HG03571 (cell line): ENCODE data around the gene RAB19.
A peak's percentile ranks its signal among the peaks of the same experiment; 100 is the strongest.

Experiments
- ATAC-seq: cut with Tn5 transposase; IDR thresholded peaks from one replicate; pipeline ENCODE4 v1.9.1; 2021; ENCODE audit not compliant: unreplicated experiment

Gene RAB19

DNA sequence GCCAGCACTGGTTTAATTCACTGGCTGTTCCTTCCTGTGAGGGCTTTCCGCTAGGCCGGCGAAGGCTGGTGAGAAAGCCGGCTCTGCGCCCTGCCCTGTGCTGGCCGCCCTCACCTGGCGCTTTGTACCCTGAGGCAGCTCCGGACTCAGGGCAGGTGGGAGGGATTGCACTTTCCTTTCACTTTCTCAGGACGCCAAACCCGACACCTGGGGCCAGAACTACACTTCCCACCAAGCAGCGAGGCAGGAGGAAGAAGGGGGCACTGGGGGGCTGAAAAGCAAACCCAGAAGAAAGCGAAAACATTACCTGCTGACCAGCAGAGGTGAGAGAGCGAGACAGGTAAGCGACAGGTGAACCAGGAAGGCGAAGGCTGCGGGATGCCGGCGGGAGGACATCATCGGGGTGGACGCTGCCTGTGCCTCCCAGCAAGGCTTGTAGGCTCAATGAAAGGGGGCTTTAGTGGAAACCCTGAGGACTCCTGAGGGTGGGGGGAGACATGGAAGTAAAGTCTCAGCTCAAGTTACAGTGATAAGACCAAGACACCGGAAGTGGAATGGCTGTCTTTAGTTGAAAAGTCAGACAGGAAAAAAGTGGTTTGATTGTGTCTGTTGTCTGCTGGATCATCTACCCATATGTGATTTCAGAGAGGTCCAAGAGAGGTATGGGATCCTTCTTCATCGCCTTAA lies at the start of gene RAB19:
Gene RAB19 (plus strand): TSS at position 181 of the 687 bp plus-strand sequence. CDS start 3,589 bp downstream, outside the sequence.
- no peak for ATAC-seq

- ATAC-seq, result no peak
Observed at GRCh38 chr7:140358024-140358411, 45.8 kb upstream of the RAB19 start.

DNA sequence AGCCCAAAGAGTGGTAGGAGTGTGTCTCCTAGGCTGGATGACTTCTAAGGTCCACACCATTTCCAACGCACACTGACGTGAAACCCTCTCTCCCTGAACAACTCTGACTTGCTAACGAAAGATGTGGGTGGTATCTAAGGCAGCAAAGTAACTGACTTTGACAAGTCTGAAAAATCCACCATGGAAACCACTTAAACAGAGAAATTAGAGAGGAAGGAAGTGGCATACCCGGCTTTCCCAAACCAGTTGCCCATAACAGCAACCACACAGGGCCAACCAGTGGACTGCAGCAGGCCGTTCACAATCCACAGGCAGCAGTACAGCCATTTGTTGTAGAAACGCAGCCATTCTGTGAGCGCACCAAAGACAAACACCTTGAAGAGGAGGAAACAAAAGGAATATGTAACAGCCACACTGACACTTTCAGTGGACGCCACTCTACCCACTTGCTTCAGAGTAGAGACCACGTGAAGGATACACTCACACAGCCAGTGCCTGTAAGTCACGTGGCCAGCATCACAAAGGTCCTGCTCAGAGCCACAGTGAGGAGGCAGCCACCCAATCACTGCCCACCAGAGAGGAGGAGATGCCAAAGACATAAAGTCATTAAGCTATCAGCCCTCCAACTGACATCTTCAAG lies 45.3 kb upstream of the RAB19 start:
- ATAC-seq, result no peak

- no peak for ATAC-seq
Observed at GRCh38 chr7:140360697-140361229, 43.1 kb upstream of the RAB19 start.

DNA sequence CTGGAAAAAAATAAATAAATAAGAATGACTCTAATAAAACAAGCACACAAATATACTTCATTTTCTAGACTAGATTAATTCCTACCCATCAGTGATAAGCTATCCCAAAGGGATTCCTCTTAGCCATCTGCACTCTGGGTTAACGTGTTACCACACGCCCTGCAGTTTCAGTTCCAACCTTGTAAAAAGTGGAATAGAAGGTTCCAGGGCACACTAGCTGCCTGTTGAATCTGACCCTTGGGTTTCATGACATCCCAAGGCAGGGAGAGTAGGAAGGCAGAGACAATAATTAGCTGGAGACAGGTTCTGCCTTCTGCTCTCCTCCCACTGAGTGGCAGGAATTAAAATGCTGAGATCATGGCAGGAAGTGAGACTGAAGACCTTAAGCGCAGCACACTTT lies 39.0 kb upstream of the RAB19 start:
- ATAC-seq, result no peak

GRCh38 chr7:140367528-140367927 lies 36.3 kb upstream of the RAB19 start:
- no peak for ATAC-seq

- no peak for ATAC-seq
Observed at GRCh38 chr7:140369294-140369693, 34.6 kb upstream of the RAB19 start.

DNA sequence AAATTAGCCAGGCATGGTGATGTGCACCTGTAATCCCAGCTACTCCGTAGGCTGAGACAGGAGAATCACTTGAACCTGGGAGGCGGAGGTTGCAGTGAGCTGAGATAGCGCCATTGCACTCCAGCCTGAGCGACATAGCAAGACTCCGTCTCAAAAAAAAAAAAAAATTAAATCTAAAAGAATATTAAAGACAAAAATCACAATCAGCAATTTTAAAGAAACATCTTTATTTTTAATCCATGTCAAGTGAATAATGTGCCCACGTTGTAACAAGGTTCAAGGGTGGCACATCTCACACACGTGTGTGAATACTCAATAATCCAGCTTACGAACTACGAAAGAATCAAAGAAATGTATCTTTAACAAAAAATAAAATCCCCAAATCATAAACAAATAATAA lies 28.5 kb upstream of the RAB19 start:
- ATAC-seq, result no peak

GRCh38 chr7:140375892-140376730 lies 27.7 kb upstream of the RAB19 start:
- ATAC-seq, result no peak

DNA sequence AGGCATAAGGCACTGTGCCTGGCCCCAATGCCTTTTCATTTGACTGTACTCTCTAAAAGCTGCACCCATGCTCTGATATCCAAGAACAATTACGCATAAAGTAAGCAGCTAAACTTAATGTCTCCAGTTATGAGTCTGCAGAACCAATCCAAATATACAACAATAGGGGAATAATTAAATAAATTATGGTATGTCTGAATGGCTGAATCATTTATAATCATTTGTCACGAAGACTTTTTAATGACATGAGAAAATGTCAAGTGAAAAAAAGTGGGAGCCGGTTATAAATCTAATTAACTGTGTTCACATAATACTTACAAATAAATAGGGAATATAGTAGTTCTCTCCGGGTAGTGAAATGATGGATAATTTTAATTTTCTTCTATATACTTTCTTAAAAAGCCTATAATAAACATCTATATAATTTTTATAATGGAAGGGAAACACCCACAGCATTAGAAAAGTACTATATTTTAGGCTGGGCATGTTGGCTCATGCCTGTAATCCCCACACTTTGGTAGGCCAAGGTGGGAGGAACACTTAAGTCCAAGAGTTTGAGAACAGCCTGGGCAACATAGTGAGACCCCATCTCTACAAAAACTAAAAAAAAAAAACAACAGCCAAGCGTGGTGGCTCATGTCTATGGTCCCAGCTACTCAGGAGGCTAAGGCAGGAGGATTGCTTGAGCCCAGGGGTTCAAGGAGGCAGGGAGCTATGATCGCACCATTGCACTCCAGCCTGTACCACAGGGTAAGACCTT lies 19.7 kb upstream of the RAB19 start:
- ATAC-seq, result no peak

GRCh38 chr7:140384894-140385545 lies 18.8 kb upstream of the RAB19 start:
- no peak for ATAC-seq

- ATAC-seq, result no peak
Observed at GRCh38 chr7:140389445-140389844, 14.4 kb upstream of the RAB19 start.

DNA sequence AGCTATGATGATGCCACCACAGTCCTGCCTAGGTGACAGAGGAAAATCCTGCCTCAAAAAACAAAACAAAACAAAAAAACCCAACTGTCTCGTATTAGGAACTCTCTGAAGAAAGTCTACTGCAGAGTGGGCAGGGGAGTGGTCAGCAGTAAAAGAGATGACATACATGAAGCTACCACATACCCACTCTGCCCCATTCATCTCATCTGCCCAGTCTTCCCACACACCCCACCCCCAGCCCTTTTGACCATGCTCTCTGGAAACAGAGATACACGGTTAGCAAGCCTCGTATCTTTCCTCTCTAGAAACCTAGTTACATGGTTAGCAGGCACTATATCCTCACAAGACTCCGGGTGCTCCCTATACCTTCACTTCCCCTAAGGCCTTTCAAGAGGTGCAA lies 13.8 kb upstream of the RAB19 start:
- no peak for ATAC-seq

DNA sequence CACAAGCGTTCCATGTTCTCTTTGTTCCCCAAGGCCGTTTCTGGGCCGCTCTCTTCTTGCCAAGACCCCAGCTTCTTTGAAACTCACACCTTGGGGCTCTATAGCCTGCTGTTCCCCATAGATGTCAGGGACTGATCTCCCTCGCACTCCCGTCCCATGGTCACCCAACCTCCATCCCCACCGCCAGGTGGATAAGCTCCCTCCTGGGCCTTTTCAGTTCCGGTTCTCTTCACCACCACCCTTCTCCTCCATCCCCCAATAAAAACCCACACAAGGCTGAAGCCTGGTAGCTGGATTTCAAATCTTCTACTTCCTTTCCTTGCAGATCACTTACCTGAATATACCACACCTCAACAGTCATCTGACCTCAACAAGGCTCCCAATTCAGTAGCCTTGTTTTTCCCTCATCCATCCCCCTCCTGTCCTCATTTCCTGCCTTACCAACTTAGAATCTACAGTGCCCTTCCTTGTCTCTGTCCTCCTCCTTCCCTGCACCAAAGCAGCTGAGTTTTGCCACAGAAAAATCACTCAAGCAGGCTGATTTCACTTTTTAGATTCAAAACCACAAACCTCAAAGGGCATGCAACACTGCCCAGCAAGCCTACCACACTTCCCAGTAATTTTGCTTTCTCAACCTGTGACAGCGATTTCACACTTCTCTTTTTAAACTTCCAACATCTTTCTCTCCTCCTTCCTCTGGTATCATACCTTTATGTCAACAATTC lies 13.2 kb upstream of the RAB19 start:
- ATAC-seq, result peak; percentile 61

DNA sequence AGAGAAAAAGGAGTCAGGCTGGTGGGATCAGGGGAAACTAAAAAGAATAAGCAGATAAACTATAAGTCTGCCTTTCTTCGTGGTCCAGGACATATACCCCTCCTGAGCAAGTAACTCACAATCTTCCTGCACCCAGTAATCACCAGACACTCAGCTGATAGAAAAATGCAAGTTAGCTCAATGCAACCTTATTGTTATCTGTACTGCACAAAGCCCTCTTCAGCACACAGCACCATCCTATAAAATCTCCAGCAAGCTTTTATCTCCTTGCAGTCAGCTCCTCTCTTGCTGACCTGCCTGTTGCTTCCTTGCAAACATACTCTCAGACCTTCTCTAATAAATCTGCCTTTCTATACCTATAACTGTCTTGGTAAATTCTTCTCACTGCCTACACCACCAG lies 12.2 kb upstream of the RAB19 start:
- no peak for ATAC-seq

DNA sequence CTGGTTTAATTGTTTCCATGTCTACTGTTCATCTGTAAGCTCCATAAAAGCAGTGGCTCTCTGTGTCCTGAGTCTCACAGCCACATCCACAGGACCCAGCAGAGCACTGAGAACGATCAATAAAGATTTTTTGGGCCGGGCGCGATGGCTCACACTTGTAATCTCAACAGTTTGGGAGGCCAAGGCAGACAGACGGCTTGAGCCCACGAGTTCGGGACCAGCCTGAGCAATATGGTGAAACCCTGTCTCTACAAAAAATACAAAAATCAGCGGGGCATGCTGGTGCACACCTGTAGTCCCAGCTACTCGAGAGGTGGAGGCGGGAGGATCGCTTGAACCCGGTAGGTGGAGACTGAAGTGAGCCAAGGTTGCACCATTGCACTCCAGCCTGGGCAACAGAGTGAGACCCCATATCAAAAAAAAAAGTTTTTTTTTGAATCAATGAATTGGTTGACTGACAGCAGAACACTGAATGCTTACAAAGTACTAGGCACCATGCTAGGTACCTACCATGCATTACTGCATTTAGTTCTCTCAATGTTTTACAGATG lies 10.0 kb upstream of the RAB19 start:
- no peak for ATAC-seq

DNA sequence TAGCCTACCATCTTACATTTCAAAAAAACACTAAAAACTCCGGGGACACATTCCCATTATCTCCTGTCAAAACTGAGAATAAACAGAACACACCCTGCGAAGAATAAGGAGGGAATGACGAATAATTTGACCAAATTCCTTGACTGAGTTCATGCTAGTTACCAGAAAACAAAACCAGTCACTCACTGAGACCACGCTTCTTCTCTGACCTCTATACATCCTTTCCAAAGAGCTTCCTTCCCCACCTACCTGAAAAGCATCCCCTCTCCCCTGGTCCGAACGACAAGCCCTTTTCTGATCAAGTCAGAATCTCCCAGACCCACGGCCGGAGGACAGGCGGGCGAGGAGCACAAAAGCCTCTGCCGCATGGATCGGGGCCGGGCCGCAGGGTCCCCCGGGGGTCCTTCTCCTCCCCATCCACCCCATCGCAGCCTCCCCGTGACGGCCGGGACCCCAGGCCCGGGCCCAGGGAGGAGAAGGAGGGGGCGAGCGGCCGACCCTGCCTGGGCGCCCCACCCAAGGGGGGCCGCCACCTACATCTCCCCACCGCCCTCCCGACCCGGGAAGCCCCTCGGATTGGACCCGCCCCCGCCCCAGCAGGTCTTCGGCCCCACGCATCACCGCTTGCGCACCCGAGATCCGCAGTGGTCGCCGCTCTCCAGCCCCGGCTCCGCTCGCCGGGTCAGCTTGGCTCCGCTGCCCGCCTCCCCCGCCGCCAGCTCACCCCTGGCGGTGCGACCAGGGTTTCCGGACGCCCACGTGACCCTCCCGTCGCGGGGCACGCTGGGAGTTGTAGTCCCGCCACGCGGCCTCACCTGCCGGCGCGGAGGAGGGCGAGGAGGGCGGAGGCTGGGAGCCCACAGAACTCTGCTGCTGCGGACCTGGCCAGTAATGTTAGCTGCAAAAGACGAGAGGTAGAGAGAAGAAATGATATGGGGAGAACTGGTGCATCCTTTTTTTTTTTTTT lies 5.8 kb upstream of the RAB19 start, which contains the start of gene SLC37A3:
Gene SLC37A3 (minus strand): TSS at position 747 of the 967 bp plus-strand sequence. CDS start 16,004 bp downstream, outside the sequence.
- ATAC-seq, result peak; percentile 98

- ATAC-seq, result no peak
Observed at GRCh38 chr7:140398821-140399220, 5.0 kb upstream of the RAB19 start.
